WTC11 (cell line): ENCODE measurements around the gene RASA2. TPM values are rescaled to one million over a fixed set of nuclear protein-coding genes. Genes with fewer than 3 reads are reported as not detected.

Source experiments
- ATAC-seq: fragments of 200-7000 bp; cut with Tn5 transposase; 2 replicates; pipeline ENCODE4 v1.10.0; 2021; ENCODE audit warnings: mild to moderate bottlenecking, moderate library complexity
- CTCF ChIA-PET: fragments of 300-600 bp; sonication (Branson Sonifier 250); formaldehyde crosslinking; loops from one replicate; lab custom pipeline; 2021; ENCODE audit warnings: antibody characterized with exemption; lab: Charles Lee
- POLR2A ChIA-PET: fragments of 350-600 bp; sonication (Branson Sonifier 250); formaldehyde crosslinking; loops from one replicate; lab custom pipeline; 2021; ENCODE audit warnings: antibody characterized with exemption; lab: Charles Lee
- DNase-seq: peaks from one replicate; pipeline ENCODE4 v3.0.0; 2021; ENCODE audit warnings: low spot score
- H3K27ac Mint-ChIP-seq: 2 replicates; pipeline ENCODE4 v1.8.0; 2021; ENCODE audit warnings: mixed read lengths
- H3K27me3 Mint-ChIP-seq: 2 replicates; pipeline ENCODE4 v1.8.0; 2021; ENCODE audit warnings: low read depth, mild to moderate bottlenecking, moderate library complexity, mixed read lengths
- H3K36me3 Mint-ChIP-seq: 2 replicates; pipeline ENCODE4 v1.8.0; 2021; ENCODE audit warnings: mixed read lengths
- H3K4me1 Mint-ChIP-seq: 2 replicates; pipeline ENCODE4 v1.8.0; 2022; ENCODE audit warnings: mixed read lengths
- H3K4me3 Mint-ChIP-seq: 2 replicates; pipeline ENCODE4 v1.8.0; 2021; ENCODE audit warnings: mild to moderate bottlenecking, moderate library complexity, mixed read lengths
- H3K9me3 Mint-ChIP-seq: 2 replicates; pipeline ENCODE4 v1.8.0; 2021; ENCODE audit warnings: mixed read lengths
- ATF2 ChIP-seq: sonication (generic); formaldehyde crosslinking; IDR thresholded peaks from 2 replicates; pipeline ENCODE4 v1.8.1; 2022; ENCODE audit warnings: low read depth, missing genetic modification reagents, borderline replicate concordance
- CREM ChIP-seq: sonication (generic); formaldehyde crosslinking; IDR thresholded peaks from 2 replicates; pipeline ENCODE4 v1.8.1; 2022; ENCODE audit warnings: mild to moderate bottlenecking, missing genetic modification reagents, moderate library complexity
- CTCF ChIP-seq: fragments of 200-600 bp; IDR thresholded peaks from 2 replicates; pipeline ENCODE4 v1.8.0; 2022; ENCODE audit warnings: antibody characterized with exemption
- EMX1 ChIP-seq: fragments of 250-450 bp; sonication (Bioruptor Pico); IDR thresholded peaks from 2 replicates; pipeline ENCODE4 v1.8.0; 2021; ENCODE audit warnings: mild to moderate bottlenecking
- ESRRA ChIP-seq: sonication (generic); formaldehyde crosslinking; IDR thresholded peaks from 2 replicates; pipeline ENCODE4 v1.8.1; 2022; ENCODE audit warnings: mild to moderate bottlenecking, missing genetic modification reagents, borderline replicate concordance
- FOXJ3 ChIP-seq: sonication (generic); formaldehyde crosslinking; IDR thresholded peaks from 2 replicates; pipeline ENCODE4 v1.9.0; 2021; ENCODE audit warnings: missing genetic modification reagents, mild to moderate bottlenecking, borderline replicate concordance
- FOXP4 ChIP-seq: sonication (generic); formaldehyde crosslinking; IDR thresholded peaks from 2 replicates; pipeline ENCODE4 v1.8.0; 2022; ENCODE audit warnings: mild to moderate bottlenecking, missing genetic modification reagents
- GABPB1 ChIP-seq: sonication (generic); formaldehyde crosslinking; IDR thresholded peaks from 2 replicates; pipeline ENCODE4 v1.8.1; 2023; ENCODE audit warnings: mild to moderate bottlenecking, missing genetic modification reagents
- KAT7 ChIP-seq: sonication (generic); formaldehyde crosslinking; IDR thresholded peaks from 2 replicates; pipeline ENCODE4 v1.8.1; 2023; ENCODE audit warnings: missing genetic modification reagents, mild to moderate bottlenecking, borderline replicate concordance
- MLX ChIP-seq: sonication (generic); formaldehyde crosslinking; IDR thresholded peaks from 2 replicates; pipeline ENCODE4 v1.8.1; 2023; ENCODE audit warnings: mild to moderate bottlenecking, missing genetic modification reagents, moderate library complexity
- MYBL2 ChIP-seq: sonication (generic); formaldehyde crosslinking; IDR thresholded peaks from 2 replicates; pipeline ENCODE4 v1.8.1; 2023; ENCODE audit warnings: mild to moderate bottlenecking, moderate library complexity, missing genetic modification reagents
- NFATC4 ChIP-seq: fragments of 250-450 bp; sonication (Bioruptor Pico); IDR thresholded peaks from 2 replicates; pipeline ENCODE4 v1.9.0; 2021; ENCODE audit warnings: mild to moderate bottlenecking
- SMAD4 ChIP-seq: sonication (generic); formaldehyde crosslinking; IDR thresholded peaks from 2 replicates; pipeline ENCODE4 v1.8.0; 2022; ENCODE audit warnings: mild to moderate bottlenecking, missing genetic modification reagents
- STAT6 ChIP-seq: sonication (generic); formaldehyde crosslinking; conservative IDR thresholded peaks from 2 replicates; pipeline ENCODE4 v1.8.1; 2023; ENCODE audit warnings: mild to moderate bottlenecking, low read depth, missing genetic modification reagents, moderate library complexity
- TCF7 ChIP-seq: sonication (generic); formaldehyde crosslinking; IDR thresholded peaks from 2 replicates; pipeline ENCODE4 v1.8.0; 2022; ENCODE audit warnings: mild to moderate bottlenecking, low read depth, missing genetic modification reagents, moderate library complexity
- TEAD1 ChIP-seq: sonication (generic); formaldehyde crosslinking; IDR thresholded peaks from 2 replicates; pipeline ENCODE4 v1.8.0; 2022; ENCODE audit warnings: mild to moderate bottlenecking, missing genetic modification reagents
- ZBTB43 ChIP-seq: sonication (generic); formaldehyde crosslinking; IDR thresholded peaks from 2 replicates; pipeline ENCODE4 v1.8.1; 2023; ENCODE audit warnings: mild to moderate bottlenecking, missing genetic modification reagents
- ZNF138 ChIP-seq: sonication (generic); formaldehyde crosslinking; conservative IDR thresholded peaks from 2 replicates; pipeline ENCODE4 v1.8.1; 2022; ENCODE audit warnings: mild to moderate bottlenecking, moderate library complexity, missing genetic modification reagents
- ZNF219 ChIP-seq: sonication (generic); formaldehyde crosslinking; IDR thresholded peaks from 2 replicates; pipeline ENCODE4 v1.8.0; 2023; ENCODE audit warnings: missing genetic modification reagents, mild to moderate bottlenecking, borderline replicate concordance
- ZNF232 ChIP-seq: sonication (generic); formaldehyde crosslinking; IDR thresholded peaks from 2 replicates; pipeline ENCODE4 v1.8.0; 2022; ENCODE audit warnings: mild to moderate bottlenecking, missing genetic modification reagents
- total RNA-seq: library from RNA; stranded (reverse); gene quantifications from 3 replicates; pipeline ENCODE4 v1.2.3, GENCODE V29; 2021

The RASA2 gene
- total RNA-seq, 1 experiment from 2014 or later, result 13.9 TPM

- Mint-ChIP-seq H3K36me3 (peaks cover 32% of the 10 kb centered on the region), H3K4me3 (no peak overlapping the region), H3K27ac (no peak overlapping the region), H3K27me3 (no peaks in the 10 kb centered on the region), H3K4me1 (peaks cover 8% of the 10 kb centered on the region), H3K9me3 (peaks cover 20% of the 10 kb centered on the region)
- ChIA-PET CTCF (no interaction called here), POLR2A (no interaction called here)
- TF ChIP-seq STAT6, result no peak
- no peak for TF ChIP-seq ZNF138 (CRISPR knock-in tag)
- TF ChIP-seq GABPB1 (CRISPR knock-in tag), result no peak
- TF ChIP-seq ZNF232 (CRISPR knock-in tag), result no peak
- TF ChIP-seq CTCF, result no peak
- no peak for TF ChIP-seq SMAD4 (CRISPR knock-in tag)
- TF ChIP-seq KAT7 (CRISPR knock-in tag), result no peak
- no peak for TF ChIP-seq CREM (CRISPR knock-in tag)
- no peak for TF ChIP-seq ATF2 (CRISPR knock-in tag)
- no peak for TF ChIP-seq MYBL2 (CRISPR knock-in tag)
- TF ChIP-seq ESRRA, result no peak
- no peak for TF ChIP-seq MLX (CRISPR knock-in tag)
- no peak for TF ChIP-seq TCF7 (CRISPR knock-in tag)
- TF ChIP-seq FOXJ3 (CRISPR knock-in tag), result no peak
- TF ChIP-seq NFATC4, result no peak
- no peak for TF ChIP-seq EMX1 (CRISPR knock-in tag)
- no peak for TF ChIP-seq ZBTB43 (CRISPR knock-in tag)
- TF ChIP-seq ZNF219 (CRISPR knock-in tag), result no peak
- TF ChIP-seq FOXP4 (CRISPR knock-in tag), result no peak
- TF ChIP-seq TEAD1 (CRISPR knock-in tag), result no peak
- DNase-seq (no peak), ATAC-seq (no peak; the same call in 1 of the 2 replicates)
These were observed 119.1 kb downstream of the RASA2 start for GRCh38 chr3:141605883-141606282.
